ENCODE measurements around the gene MCMBP.

DNA sequence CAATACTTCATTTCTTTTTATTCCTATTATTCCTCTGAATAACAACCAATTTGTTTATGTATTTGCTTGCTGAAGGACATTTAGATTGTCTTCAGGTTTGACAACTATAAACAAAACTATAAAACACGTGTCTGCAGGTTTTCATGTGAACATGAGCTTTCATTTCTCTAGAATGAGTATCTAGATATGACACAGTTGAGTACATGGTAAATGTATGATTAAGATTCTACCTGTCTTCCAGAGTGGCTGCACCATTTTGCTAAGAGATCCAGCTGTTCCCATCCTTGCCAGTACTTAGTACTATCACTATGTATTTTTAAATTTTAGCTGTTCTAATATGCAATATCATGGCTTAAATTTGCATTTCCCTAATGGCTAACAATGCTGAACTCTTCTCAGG lies 10.1 kb downstream of the MCMBP start:
- no peak for TF ChIP-seq POLR2AphosphoS5 (IDR thresholded peaks at IDR 0.05; ENCODE audit: low read depth, low read length)
- TF ChIP-seq POLR2A (IDR thresholded peaks at IDR 0.05; ENCODE audit: low read depth, low read length), result no peak
- TF ChIP-seq TAF1 (IDR thresholded peaks at IDR 0.05; ENCODE audit: low read depth, low read length), result no peak
- no peak for TF ChIP-seq SPI1 (IDR thresholded peaks at IDR 0.05; ENCODE audit: low read depth, low read length)
